ENCODE data around the gene ALPP. TPM values are rescaled to one million over a fixed set of nuclear protein-coding genes. Genes with fewer than 3 reads are reported as not detected.
"Not testable (repeated sequence)": the region's sequence is repeated elsewhere in the genome, so short reads cannot be mapped to it uniquely, and the experiment has no call there.

ALPP gene
- total RNA-seq, 1 experiment from 2014 or later, result 8.6 TPM

- Histone ChIP-seq H3K36me3 (ENCODE audit: low read depth, low read length) (no peaks in the 10 kb centered on the region), H2AFZ (ENCODE audit: low read length) (no peak overlapping the region), H3K27me3 (ENCODE audit: low read length) (no peaks in the 10 kb centered on the region), H3K4me3 (ENCODE audit: low read length) (no peak overlapping the region), H3K79me2 (ENCODE audit: low read length) (no peaks in the 10 kb centered on the region), H3K9ac (ENCODE audit: low read length) (no peak overlapping the region), H3K4me2 (ENCODE audit: low read length) (no peak overlapping the region), H3F3A (ENCODE audit: low read length, unreplicated experiment) (no peaks in the 10 kb centered on the region), H3K9me3 (ENCODE audit: low read length) (no peaks in the 10 kb centered on the region), H4K20me1 (ENCODE audit: low read length) (no peaks in the 10 kb centered on the region), H3K9me2 (replicated peaks; ENCODE audit: low read length) (no peaks in the 10 kb centered on the region), H3K27ac (ENCODE audit: low read length) (no peak overlapping the region), H3K4me1 (ENCODE audit: insufficient read depth, low read length) (no peaks in the 10 kb centered on the region)
- DNase-seq, result no peak
- BruUV-seq (replicated peaks), result no TSS peak
- intact Hi-C loops (cut with micrococcal nuclease), result no loop called here
- TF ChIP-seq EZH2phosphoT487 (IDR thresholded peaks at IDR 0.05; ENCODE audit: borderline replicate concordance, low read length), result no peak
- TF ChIP-seq CTCF (conservative IDR thresholded peaks at IDR 0.05; ENCODE audit: low read depth, low read length), result no peak
- no peak for TF ChIP-seq EZH2 (IDR thresholded peaks at IDR 0.05; ENCODE audit: low read length, unreplicated experiment)
- ATAC-seq, result no peak
- ChIA-PET CTCF (no interaction called here), POLR2A (ENCODE audit: unreplicated experiment) (no interaction called here)
Observed at GRCh38 chr2:232336981-232337720, 41.4 kb upstream of the ALPP start.

DNA sequence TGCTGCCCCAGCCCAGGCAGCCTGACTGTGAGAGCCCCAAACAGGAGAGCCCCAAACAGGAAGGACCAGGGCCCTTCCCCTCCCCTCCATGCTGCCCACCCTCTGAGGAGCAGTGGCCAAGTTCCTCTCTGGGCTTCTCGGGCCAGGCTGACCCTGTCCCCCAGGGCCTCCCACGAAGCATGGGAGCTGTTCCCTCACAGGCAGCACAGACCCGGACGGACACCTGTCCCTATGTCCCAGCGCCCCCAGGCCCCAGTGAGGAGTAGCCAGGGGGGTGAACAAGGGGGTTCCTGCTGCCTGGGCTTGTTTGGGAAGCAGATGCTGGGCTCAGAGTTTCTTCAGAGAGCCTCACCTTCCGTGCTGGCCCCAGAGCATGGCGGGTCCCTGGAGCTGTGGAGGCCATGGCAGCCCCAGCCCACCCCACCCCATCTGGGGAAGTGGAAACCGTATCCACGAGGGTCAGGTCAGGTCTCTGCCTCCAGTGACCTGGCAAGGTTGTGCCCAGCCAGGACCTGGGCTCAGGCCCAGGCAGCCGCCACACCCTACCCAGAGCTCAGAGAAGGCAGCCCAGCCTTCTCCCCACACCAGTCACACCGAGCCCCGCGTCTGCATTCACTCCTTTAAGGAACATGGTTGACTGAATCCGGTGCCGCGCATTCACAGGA is 40.3 kb upstream of the ALPP start:
- H3K27me3 ChIP-seq (ENCODE audit: low read length); H3F3A ChIP-seq (ENCODE audit: low read length, unreplicated experiment); H3K4me3 ChIP-seq (ENCODE audit: low read length); ATAC-seq; H2AFZ ChIP-seq (ENCODE audit: low read length); H3K4me2 ChIP-seq (ENCODE audit: low read length); H3K79me2 ChIP-seq (ENCODE audit: low read length); H4K20me1 ChIP-seq (ENCODE audit: low read length); intact Hi-C loops (cut with micrococcal nuclease); H3K9me2 ChIP-seq (replicated peaks; ENCODE audit: low read length); DNase-seq; POLR2A ChIA-PET (ENCODE audit: unreplicated experiment); BruUV-seq (replicated peaks); H3K27ac ChIP-seq (ENCODE audit: low read length); CTCF ChIA-PET; H3K4me1 ChIP-seq (ENCODE audit: insufficient read depth, low read length); H3K36me3 ChIP-seq (ENCODE audit: low read depth, low read length); H3K9me3 ChIP-seq (ENCODE audit: low read length); H3K9ac ChIP-seq (ENCODE audit: low read length): not testable (repeated sequence)

GRCh38 chr2:232338759-232339106 is 39.8 kb upstream of the ALPP start:
- no peaks in the 10 kb centered on the region for H3K9me2 ChIP-seq (replicated peaks; ENCODE audit: low read length)
- no peaks in the 10 kb centered on the region for H3K79me2 ChIP-seq (ENCODE audit: low read length)
- POLR2A ChIA-PET (ENCODE audit: unreplicated experiment), result no interaction called here
- no peaks in the 10 kb centered on the region for H3F3A ChIP-seq (ENCODE audit: low read length, unreplicated experiment)
- ATAC-seq (no peak), DNase-seq (no peak)
- H4K20me1 ChIP-seq (ENCODE audit: low read length), result no peaks in the 10 kb centered on the region
- TF ChIP-seq CTCF (conservative IDR thresholded peaks at IDR 0.05; ENCODE audit: low read depth, low read length) (no peak), EZH2phosphoT487 (IDR thresholded peaks at IDR 0.05; ENCODE audit: borderline replicate concordance, low read length) (no peak), EZH2 (IDR thresholded peaks at IDR 0.05; ENCODE audit: low read length, unreplicated experiment) (no peak)
- H3K4me1 ChIP-seq (ENCODE audit: insufficient read depth, low read length), result no peaks in the 10 kb centered on the region
- no peaks in the 10 kb centered on the region for H3K27me3 ChIP-seq (ENCODE audit: low read length)
- H3K9me3 ChIP-seq (ENCODE audit: low read length), result no peaks in the 10 kb centered on the region
- intact Hi-C loops (cut with micrococcal nuclease), result no loop called here
- no peak overlapping the region for H3K27ac ChIP-seq (ENCODE audit: low read length)
- CTCF ChIA-PET, result no interaction called here
- H3K4me3 ChIP-seq (ENCODE audit: low read length), result no peak overlapping the region
- H3K4me2 ChIP-seq (ENCODE audit: low read length), result no peak overlapping the region
- H3K36me3 ChIP-seq (ENCODE audit: low read depth, low read length), result no peaks in the 10 kb centered on the region
- no peak overlapping the region for H3K9ac ChIP-seq (ENCODE audit: low read length)
- BruUV-seq (replicated peaks), result no TSS peak
- no peak overlapping the region for H2AFZ ChIP-seq (ENCODE audit: low read length)

Data from PC-3 (cell line).